Measurements from ENCODE around the gene RIN3.
A peak's percentile ranks its signal among the peaks of the same experiment; 100 is the strongest.

Gene RIN3

GRCh38 chr14:92586963-92587699 lies 73.5 kb downstream of the RIN3 start:
- peak; percentile 18 for TF ChIP-seq CTCF (IDR thresholded peaks at IDR 0.05; ENCODE audit: extremely low read depth, insufficient read depth, missing control alignments)
- in situ Hi-C loops (cut with MboI; ENCODE audit: low pct_unique_long_range_greater_than_20kb, low sequenced_read_pairs, unreplicated experiment), result loop anchor here (25.0 kb wide), 1 partner anchor 200 kb away; the partner anchor contains the start of gene GOLGA5
- DNase-seq (ENCODE audit: low spot score), result no peak

GRCh38 chr14:92587700-92588085 lies 74.1 kb downstream of the RIN3 start:
- no peak for TF ChIP-seq CTCF (IDR thresholded peaks at IDR 0.05; ENCODE audit: extremely low read depth, insufficient read depth, missing control alignments)
- in situ Hi-C loops (cut with MboI; ENCODE audit: low pct_unique_long_range_greater_than_20kb, low sequenced_read_pairs, unreplicated experiment), result loop anchor here (25.0 kb wide), 1 partner anchor 200 kb away; the partner anchor contains the start of gene GOLGA5
- DNase-seq (ENCODE audit: low spot score), result no peak

GRCh38 chr14:92589213-92589852 lies 75.8 kb downstream of the RIN3 start:
- in situ Hi-C loops (cut with MboI; ENCODE audit: low pct_unique_long_range_greater_than_20kb, low sequenced_read_pairs, unreplicated experiment), result loop anchor here (25.0 kb wide), 1 partner anchor 198 kb away; the partner anchor contains the start of gene GOLGA5
- peak; percentile 77 for TF ChIP-seq CTCF (IDR thresholded peaks at IDR 0.05; ENCODE audit: extremely low read depth, insufficient read depth, missing control alignments)
- no peak for DNase-seq (ENCODE audit: low spot score)

GRCh38 chr14:92590176-92590575 lies 76.6 kb downstream of the RIN3 start:
- in situ Hi-C loops (cut with MboI; ENCODE audit: low pct_unique_long_range_greater_than_20kb, low sequenced_read_pairs, unreplicated experiment), result loop anchor here (25.0 kb wide), 1 partner anchor 197 kb away; the partner anchor contains the start of gene GOLGA5
- no peak for TF ChIP-seq CTCF (IDR thresholded peaks at IDR 0.05; ENCODE audit: extremely low read depth, insufficient read depth, missing control alignments)
- no peak for DNase-seq (ENCODE audit: low spot score)

- in situ Hi-C loops (cut with MboI; ENCODE audit: low pct_unique_long_range_greater_than_20kb, low sequenced_read_pairs, unreplicated experiment), result loop anchor here (25.0 kb wide), 1 partner anchor 196 kb away; the partner anchor contains the start of gene GOLGA5
- no peak for DNase-seq (ENCODE audit: low spot score)
- TF ChIP-seq CTCF (IDR thresholded peaks at IDR 0.05; ENCODE audit: extremely low read depth, insufficient read depth, missing control alignments), result no peak
Measured at GRCh38 chr14:92590941-92591340, 77.4 kb downstream of the RIN3 start.

GRCh38 chr14:92591346-92591745 lies 77.8 kb downstream of the RIN3 start:
- no peak for TF ChIP-seq CTCF (IDR thresholded peaks at IDR 0.05; ENCODE audit: extremely low read depth, insufficient read depth, missing control alignments)
- no peak for DNase-seq (ENCODE audit: low spot score)
- in situ Hi-C loops (cut with MboI; ENCODE audit: low pct_unique_long_range_greater_than_20kb, low sequenced_read_pairs, unreplicated experiment), result loop anchor here (25.0 kb wide), 1 partner anchor 196 kb away; the partner anchor contains the start of gene GOLGA5
